Measurements from ENCODE around the gene MYL12A.
A peak's percentile ranks its signal among the peaks of the same experiment; 100 is the strongest.

MYL12A gene

GRCh38 chr18:3225588-3225987 lies 22.0 kb upstream of the MYL12A start:
- no peak for TF ChIP-seq CTCF (IDR thresholded peaks at IDR 0.05; ENCODE audit: low read length, missing control alignments)
- no peak overlapping the region for H3K4me3 ChIP-seq (replicated peaks; ENCODE audit: low read depth, low read length)
- no peak for DNase-seq (ENCODE audit: low read depth)

GRCh38 chr18:3226048-3226447 lies 21.6 kb upstream of the MYL12A start:
- no peak overlapping the region for H3K4me3 ChIP-seq (replicated peaks; ENCODE audit: low read depth, low read length)
- DNase-seq (ENCODE audit: low read depth) = no peak
- no peak for TF ChIP-seq CTCF (IDR thresholded peaks at IDR 0.05; ENCODE audit: low read length, missing control alignments)

- peak; percentile 56 for DNase-seq (ENCODE audit: low read depth)
- no peak for TF ChIP-seq CTCF (IDR thresholded peaks at IDR 0.05; ENCODE audit: low read length, missing control alignments)
Observed at GRCh38 chr18:3230401-3231334, 16.9 kb upstream of the MYL12A start.

GRCh38 chr18:3233004-3233403 lies 14.6 kb upstream of the MYL12A start:
- H3K4me3 ChIP-seq (replicated peaks; ENCODE audit: low read depth, low read length) = no peak overlapping the region

More at GRCh38 chr18:3230401-3231334, 16.9 kb upstream of the MYL12A start:
- no peak overlapping the region for H3K4me3 ChIP-seq (replicated peaks; ENCODE audit: low read depth, low read length)

GRCh38 chr18:3233433-3234168 lies 14.0 kb upstream of the MYL12A start:
- no peak for DNase-seq (ENCODE audit: low read depth)
- no peak overlapping the region for H3K4me3 ChIP-seq (replicated peaks; ENCODE audit: low read depth, low read length)
- TF ChIP-seq CTCF (IDR thresholded peaks at IDR 0.05; ENCODE audit: low read length, missing control alignments) = no peak

More at GRCh38 chr18:3233004-3233403, 14.6 kb upstream of the MYL12A start:
- no peak for TF ChIP-seq CTCF (IDR thresholded peaks at IDR 0.05; ENCODE audit: low read length, missing control alignments)
- no peak for DNase-seq (ENCODE audit: low read depth)

- no peak for TF ChIP-seq CTCF (IDR thresholded peaks at IDR 0.05; ENCODE audit: low read length, missing control alignments)
Observed at GRCh38 chr18:3234457-3234856, 13.1 kb upstream of the MYL12A start.

More at GRCh38 chr18:3234457-3234856, 13.1 kb upstream of the MYL12A start:
- no peak for DNase-seq (ENCODE audit: low read depth)
- no peak overlapping the region for H3K4me3 ChIP-seq (replicated peaks; ENCODE audit: low read depth, low read length)
